Measurements from ENCODE around the gene CEP76.
"Not testable (repeated sequence)": the region's sequence is repeated elsewhere in the genome, so short reads cannot be mapped to it uniquely, and the experiment has no call there.

Gene CEP76

GRCh38 chr18:12703096-12703567 is 609 bp upstream of the CEP76 start:
- DNase-seq: no peak

- DNase-seq: no peak
Observed at GRCh38 chr18:12701161-12701560, 1.4 kb downstream of the CEP76 start.

GRCh38 chr18:12699747-12700146 is 2.8 kb downstream of the CEP76 start:
- DNase-seq: no peak

GRCh38 chr18:12694032-12694431 is 8.5 kb downstream of the CEP76 start:
- no peak for DNase-seq

- DNase-seq: no peak
Observed at GRCh38 chr18:12692206-12692605, 10.3 kb downstream of the CEP76 start.

GRCh38 chr18:12689256-12689850 is 13.2 kb downstream of the CEP76 start:
- no peak for DNase-seq

GRCh38 chr18:12686100-12686499 is 16.4 kb downstream of the CEP76 start:
- no peak for DNase-seq

- DNase-seq: peak; percentile 68
Observed at GRCh38 chr18:12679183-12679786, 23.2 kb downstream of the CEP76 start.

- no peak for DNase-seq
Observed at GRCh38 chr18:12668041-12668440, 34.5 kb downstream of the CEP76 start.

GRCh38 chr18:12659904-12660605 is 42.5 kb downstream of the CEP76 start:
- peak; percentile 49 for DNase-seq

GRCh38 chr18:12658426-12659138 is 43.9 kb downstream of the CEP76 start:
- DNase-seq: peak; percentile 55

GRCh38 chr18:12657684-12658425 is 44.7 kb downstream of the CEP76 start, which contains the start of gene SPIRE1:
Gene SPIRE1 (minus strand): TSS chr18:12658107. CDS start chr18:12657866, 241 bp downstream.
- peak; percentile 74 for DNase-seq

GRCh38 chr18:12656938-12657683 is 45.4 kb downstream of the CEP76 start:
- peak; percentile 67 for DNase-seq

GRCh38 chr18:12656605-12656937 is 46.0 kb downstream of the CEP76 start:
- no peak for DNase-seq

- no peak for DNase-seq
Observed at GRCh38 chr18:12654971-12655370, 47.6 kb downstream of the CEP76 start.

- DNase-seq: no peak
Observed at GRCh38 chr18:12652861-12653401, 49.6 kb downstream of the CEP76 start.

- no peak for DNase-seq
Observed at GRCh38 chr18:12651651-12652050, 50.9 kb downstream of the CEP76 start.

- no peak for DNase-seq
Observed at GRCh38 chr18:12647773-12648172, 54.8 kb downstream of the CEP76 start.

- peak; percentile 36 for DNase-seq
Observed at GRCh38 chr18:12645751-12646203, 56.7 kb downstream of the CEP76 start.

- no peak for DNase-seq
Observed at GRCh38 chr18:12645254-12645653, 57.3 kb downstream of the CEP76 start.

- not testable (repeated sequence) for DNase-seq
Observed at GRCh38 chr18:12643756-12644155, 58.8 kb downstream of the CEP76 start.

GRCh38 chr18:12640881-12641200 is 61.7 kb downstream of the CEP76 start:
- DNase-seq: no peak
